T1000 (cell line): Measurements from ENCODE around the gene FAM153A.
"Not testable (repeated sequence)": the region's sequence is repeated elsewhere in the genome, so short reads cannot be mapped to it uniquely, and the experiment has no call there.

ENCODE experiments used
- DNase-seq: peaks from one replicate; lab custom pipeline; 2025; ENCODE audit warnings: mixed read lengths; lab: John Stamatoyannopoulos, UW

The FAM153A gene

GRCh38 chr5:177782792-177783633, at the start of gene FAM153A:
TSS of gene FAM153A (minus strand) at chr5:177782899.
- DNase-seq, result not testable (repeated sequence)

GRCh38 chr5:177832287-177832686, 49.6 kb upstream of the FAM153A start:
- not testable (repeated sequence) for DNase-seq

- not testable (repeated sequence) for DNase-seq
Measured at GRCh38 chr5:177826073-177826472, 43.4 kb upstream of the FAM153A start.

GRCh38 chr5:177824776-177825175, 42.1 kb upstream of the FAM153A start:
- not testable (repeated sequence) for DNase-seq

GRCh38 chr5:177822489-177822888, 39.8 kb upstream of the FAM153A start:
- DNase-seq, result not testable (repeated sequence)

GRCh38 chr5:177819664-177820063, 37.0 kb upstream of the FAM153A start:
- not testable (repeated sequence) for DNase-seq

- not testable (repeated sequence) for DNase-seq
Measured at GRCh38 chr5:177812814-177813425, 30.2 kb upstream of the FAM153A start.

GRCh38 chr5:177812160-177812743, 29.6 kb upstream of the FAM153A start:
- not testable (repeated sequence) for DNase-seq

- DNase-seq, result not testable (repeated sequence)
Measured at GRCh38 chr5:177809209-177809913, 26.7 kb upstream of the FAM153A start.

GRCh38 chr5:177808420-177808819, 25.7 kb upstream of the FAM153A start:
- not testable (repeated sequence) for DNase-seq

GRCh38 chr5:177807265-177807664, 24.6 kb upstream of the FAM153A start:
- not testable (repeated sequence) for DNase-seq

- not testable (repeated sequence) for DNase-seq
Measured at GRCh38 chr5:177801427-177801826, 18.7 kb upstream of the FAM153A start.

- DNase-seq, result not testable (repeated sequence)
Measured at GRCh38 chr5:177798237-177798840, 15.6 kb upstream of the FAM153A start.

- DNase-seq, result not testable (repeated sequence)
Measured at GRCh38 chr5:177793272-177793671, 10.6 kb upstream of the FAM153A start.

- not testable (repeated sequence) for DNase-seq
Measured at GRCh38 chr5:177791649-177792048, 8.9 kb upstream of the FAM153A start.

- not testable (repeated sequence) for DNase-seq
Measured at GRCh38 chr5:177782169-177782568, 530 bp downstream of the FAM153A start.

- DNase-seq, result not testable (repeated sequence)
Measured at GRCh38 chr5:177771206-177771605, 11.5 kb downstream of the FAM153A start.

- DNase-seq, result not testable (repeated sequence)
Measured at GRCh38 chr5:177770646-177771045, 12.1 kb downstream of the FAM153A start.

GRCh38 chr5:177763737-177764508, 18.8 kb downstream of the FAM153A start:
- DNase-seq, result not testable (repeated sequence)

- not testable (repeated sequence) for DNase-seq
Measured at GRCh38 chr5:177760954-177761353, 21.7 kb downstream of the FAM153A start.

- DNase-seq, result not testable (repeated sequence)
Measured at GRCh38 chr5:177747354-177747753, 35.3 kb downstream of the FAM153A start.
